MM.1S (cell line): Measurements from ENCODE around the gene QRICH1.

Experiments
- DNase-seq: peaks from one replicate; pipeline ENCODE4 v3.0.0-alpha.2; 2015
- H2AFZ ChIP-seq: fragments of 300-600 bp; sonication (generic); 2 replicates; pipeline ENCODE4 v1.6.0; 2016; ENCODE audit warnings: antibody characterized with exemption, low read length
- H3F3A ChIP-seq: fragments of 300-600 bp; sonication (generic); 2 replicates; pipeline ENCODE4 v1.6.1; 2016; ENCODE audit warnings: mild to moderate bottlenecking, antibody characterized with exemption, low read length, moderate library complexity, mixed read lengths; ENCODE audit not compliant: insufficient read depth
- H3K27ac ChIP-seq: fragments of 300-600 bp; sonication (generic); 2 replicates; pipeline ENCODE4 v1.5.1; 2016; ENCODE audit warnings: mild to moderate bottlenecking, low read length
- H3K27me3 ChIP-seq: fragments of 300-600 bp; sonication (generic); replicated peaks from 2 replicates; pipeline ENCODE4 v1.6.0; 2016; ENCODE audit warnings: low read length; ENCODE audit not compliant: insufficient read depth
- H3K36me3 ChIP-seq: fragments of 300-600 bp; sonication (generic); replicated peaks from 2 replicates; pipeline ENCODE4 v1.6.1; 2016; ENCODE audit warnings: mild to moderate bottlenecking, low read length, mixed read lengths; ENCODE audit not compliant: insufficient read depth
- H3K4me1 ChIP-seq: fragments of 300-600 bp; sonication (generic); 2 replicates; pipeline ENCODE4 v1.6.1; 2016; ENCODE audit warnings: low read length, mixed read lengths
- H3K4me2 ChIP-seq: fragments of 300-600 bp; sonication (generic); 2 replicates; pipeline ENCODE4 v1.6.0; 2016; ENCODE audit warnings: low read depth, low read length
- H3K4me3 ChIP-seq: fragments of 300-600 bp; sonication (generic); 2 replicates; pipeline ENCODE4 v1.5.1; 2016; ENCODE audit warnings: low read length, mixed read lengths
- H3K79me2 ChIP-seq: fragments of 300-600 bp; sonication (generic); 2 replicates; pipeline ENCODE4 v1.6.1; 2016; ENCODE audit warnings: mixed run types, low read length, mixed read lengths
- H3K9ac ChIP-seq: fragments of 300-600 bp; sonication (generic); 2 replicates; pipeline ENCODE4 v1.6.1; 2016; ENCODE audit warnings: low read length, mixed read lengths
- H3K9me2 ChIP-seq: fragments of 300-600 bp; sonication (generic); replicated peaks from 2 replicates; pipeline ENCODE4 v1.6.1; 2016; ENCODE audit warnings: mild to moderate bottlenecking, low read length, mixed read lengths; ENCODE audit not compliant: insufficient read depth
- H3K9me3 ChIP-seq: fragments of 300-600 bp; sonication (generic); replicated peaks from 2 replicates; pipeline ENCODE4 v1.6.1; 2016; ENCODE audit warnings: mild to moderate bottlenecking, low read length, mixed read lengths; ENCODE audit not compliant: insufficient read depth
- H4K20me1 ChIP-seq: fragments of 300-600 bp; sonication (generic); 2 replicates; pipeline ENCODE4 v1.6.1; 2016; ENCODE audit warnings: mild to moderate bottlenecking, low read length, moderate library complexity, mixed read lengths; ENCODE audit not compliant: insufficient read depth
- CTCF ChIP-seq: fragments of 300-600 bp; sonication (generic); IDR thresholded peaks from 2 replicates; pipeline ENCODE4 v1.5.1; 2016; ENCODE audit warnings: antibody characterized with exemption, low read length, mixed read lengths
- EZH2 ChIP-seq: fragments of 300-600 bp; sonication (generic); optimal IDR thresholded peaks from 2 replicates; pipeline ENCODE3; 2017; ENCODE audit warnings: low read depth, mild to moderate bottlenecking, antibody characterized with exemption, low read length, mixed read lengths
- EZH2phosphoT487 ChIP-seq: fragments of 300-600 bp; sonication (generic); IDR thresholded peaks from 2 replicates; pipeline ENCODE4 v1.6.1; 2018; ENCODE audit warnings: antibody characterized with exemption, low read length

Gene QRICH1

DNA sequence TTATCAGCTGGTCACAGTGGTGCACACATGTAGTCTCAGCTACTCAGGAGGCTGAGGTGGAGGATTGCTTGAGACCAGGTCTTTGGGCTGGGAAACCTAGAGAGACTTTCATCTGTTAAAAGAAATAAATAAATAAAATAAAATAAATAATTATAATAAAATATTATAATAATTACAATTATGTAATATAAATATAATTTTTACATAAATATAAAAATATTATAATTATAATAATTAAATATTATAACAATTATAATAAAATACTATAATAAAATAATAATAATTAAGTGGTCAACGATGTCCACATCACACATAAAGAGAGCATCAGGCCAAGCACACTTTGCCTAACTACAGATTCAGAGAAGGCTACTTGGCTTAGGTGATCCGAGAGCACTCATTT lies 14.6 kb downstream of the QRICH1 start:
- H3K9me3 ChIP-seq = no peaks in the 10 kb centered on the region
- H3K27ac ChIP-seq = no peak overlapping the region
- H3K27me3 ChIP-seq = no peaks in the 10 kb centered on the region
- H4K20me1 ChIP-seq = peaks cover 6% of the 10 kb centered on the region; the same call in 1 of the 2 replicates
- H3K79me2 ChIP-seq = peaks cover 76% of the 10 kb centered on the region
- H3F3A ChIP-seq = no peaks in the 10 kb centered on the region
- H3K4me3 ChIP-seq = no peak overlapping the region
- H3K4me1 ChIP-seq = no peaks in the 10 kb centered on the region
- no peak overlapping the region for H3K4me2 ChIP-seq
- DNase-seq = no peak
- no peaks in the 10 kb centered on the region for H3K9me2 ChIP-seq
- H3K36me3 ChIP-seq = no peaks in the 10 kb centered on the region; the same call in 1 of the 2 replicates
- no peak overlapping the region for H3K9ac ChIP-seq
- no peak for TF ChIP-seq EZH2phosphoT487
- no peak for TF ChIP-seq CTCF
- no peak for TF ChIP-seq EZH2
- H2AFZ ChIP-seq = no peak overlapping the region

- H3K36me3 ChIP-seq = no peaks in the 10 kb centered on the region; the same call in 1 of the 2 replicates
- no peak for TF ChIP-seq EZH2
- TF ChIP-seq EZH2phosphoT487 = no peak
- no peak for TF ChIP-seq CTCF
- no peak overlapping the region for H2AFZ ChIP-seq
- peaks cover 71% of the 10 kb centered on the region for H3K79me2 ChIP-seq
- H3K9me3 ChIP-seq = no peaks in the 10 kb centered on the region
- no peak for DNase-seq
- no peak overlapping the region for H3K27ac ChIP-seq
- H3K9ac ChIP-seq = no peak overlapping the region
- no peaks in the 10 kb centered on the region for H3K9me2 ChIP-seq
- no peaks in the 10 kb centered on the region for H3K27me3 ChIP-seq
- H3F3A ChIP-seq = no peaks in the 10 kb centered on the region
- no peak overlapping the region for H3K4me3 ChIP-seq
- H3K4me2 ChIP-seq = no peak overlapping the region
- H4K20me1 ChIP-seq = peaks cover 6% of the 10 kb centered on the region; the same call in 1 of the 2 replicates
- no peaks in the 10 kb centered on the region for H3K4me1 ChIP-seq
These were observed 17.2 kb downstream of the QRICH1 start for GRCh38 chr3:49076646-49077045.

GRCh38 chr3:49076116-49076515 lies 17.8 kb downstream of the QRICH1 start:
- no peaks in the 10 kb centered on the region for H3K4me1 ChIP-seq
- H3F3A ChIP-seq = no peaks in the 10 kb centered on the region
- H3K9ac ChIP-seq = no peak overlapping the region
- no peaks in the 10 kb centered on the region for H3K27me3 ChIP-seq
- no peaks in the 10 kb centered on the region; the same call in 1 of the 2 replicates for H3K36me3 ChIP-seq
- no peak overlapping the region for H3K27ac ChIP-seq
- H3K4me3 ChIP-seq = no peak overlapping the region
- no peaks in the 10 kb centered on the region for H3K9me2 ChIP-seq
- H4K20me1 ChIP-seq = peaks cover 6% of the 10 kb centered on the region; the same call in 1 of the 2 replicates
- no peak overlapping the region for H2AFZ ChIP-seq
- DNase-seq = no peak
- peaks cover 70% of the 10 kb centered on the region for H3K79me2 ChIP-seq
- TF ChIP-seq EZH2phosphoT487 = no peak
- no peak for TF ChIP-seq CTCF
- TF ChIP-seq EZH2 = no peak
- no peaks in the 10 kb centered on the region for H3K9me3 ChIP-seq
- H3K4me2 ChIP-seq = no peak overlapping the region
